GM18505 (cell line): Measurements from ENCODE around the gene TMC6.
"Not testable (repeated sequence)": the region's sequence is repeated elsewhere in the genome, so short reads cannot be mapped to it uniquely, and the experiment has no call there.

Source experiments
- ATAC-seq: cut with Tn5 transposase; IDR thresholded peaks from one replicate; pipeline ENCODE4 v1.9.1; 2021; ENCODE audit not compliant: unreplicated experiment
- POLR2A ChIP-seq: IDR thresholded peaks from 4 replicates; pipeline ENCODE4 v1.6.1; 2011; ENCODE audit warnings: borderline replicate concordance; ENCODE audit not compliant: insufficient read depth, insufficient read length; ENCODE audit errors: extremely low read depth

The TMC6 gene

DNA sequence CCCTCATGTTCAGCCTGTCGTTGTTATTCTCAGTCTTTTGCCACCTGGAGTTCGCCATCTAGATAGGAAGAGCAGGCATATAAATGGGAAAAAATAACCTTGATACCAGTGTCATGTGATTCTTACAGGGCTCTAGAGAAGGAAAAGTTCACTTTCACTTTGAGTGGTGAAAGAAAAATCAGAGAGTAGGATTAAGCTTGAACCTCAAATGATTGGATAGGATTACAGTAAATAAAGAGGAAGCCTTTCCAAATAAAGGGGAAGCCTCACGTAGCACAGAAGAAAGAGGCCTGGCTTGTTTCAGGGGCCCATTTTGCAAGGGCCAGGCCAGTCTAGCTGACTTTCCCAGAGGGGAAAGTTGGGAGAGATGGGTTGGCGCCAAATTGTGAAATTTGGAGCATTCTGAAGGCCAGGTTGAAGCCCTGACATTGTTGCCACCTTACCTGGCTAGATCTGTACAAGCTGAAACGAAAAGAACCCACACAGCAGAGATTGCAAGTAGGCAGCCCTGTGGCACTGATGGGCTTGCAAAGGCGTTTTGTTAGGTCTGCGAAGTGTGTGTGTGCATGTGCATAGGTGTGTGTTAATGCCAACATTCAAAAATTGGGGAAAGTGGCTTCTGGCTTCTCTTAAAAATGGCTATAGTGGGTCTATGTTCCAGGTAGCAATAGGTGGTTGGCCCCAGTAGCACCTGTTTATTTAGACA is 38.8 kb downstream of the TMC6 start:
- ATAC-seq = no peak
- TF ChIP-seq POLR2A = no peak

DNA sequence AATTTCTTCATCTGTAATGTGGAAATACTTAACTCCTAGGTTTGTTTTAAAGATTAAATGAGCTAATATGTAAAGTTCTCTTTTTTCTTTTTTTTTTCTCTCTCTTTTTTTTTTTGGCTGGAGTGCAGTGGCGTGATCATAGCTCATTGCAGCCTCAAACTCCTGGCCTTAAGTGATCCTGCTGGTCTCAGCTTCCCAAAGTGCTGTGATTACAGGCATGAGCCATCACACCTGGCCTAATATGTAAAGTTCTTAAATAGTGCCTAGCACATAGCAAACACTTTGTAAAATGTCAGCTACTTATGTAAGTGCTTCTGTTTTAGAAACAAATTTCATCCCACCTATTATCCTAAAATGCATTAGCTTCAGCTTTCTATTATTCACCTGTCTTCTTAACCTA is 40.0 kb downstream of the TMC6 start:
- no peak for ATAC-seq
- no peak for TF ChIP-seq POLR2A

DNA sequence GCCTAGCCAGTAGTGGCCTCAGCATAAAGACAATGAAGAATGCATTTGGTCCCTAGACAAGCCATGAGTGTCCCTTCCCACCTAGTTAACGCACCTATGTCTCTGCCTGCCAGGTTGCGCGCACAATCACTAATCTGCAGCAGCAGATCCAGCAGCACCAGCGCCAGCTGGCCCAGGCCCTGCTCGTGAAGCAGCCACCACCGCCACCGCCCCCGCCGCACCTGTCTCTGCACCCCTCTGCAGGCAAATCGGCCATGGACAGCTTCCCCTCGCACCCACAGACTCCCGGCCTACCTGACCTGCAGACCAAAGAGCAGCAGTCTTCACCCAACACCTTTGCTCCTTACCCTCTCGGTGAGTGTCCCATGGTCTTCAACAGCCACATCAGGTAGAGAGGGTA is 41.8 kb downstream of the TMC6 start:
- no peak for ATAC-seq
- TF ChIP-seq POLR2A = no peak

DNA sequence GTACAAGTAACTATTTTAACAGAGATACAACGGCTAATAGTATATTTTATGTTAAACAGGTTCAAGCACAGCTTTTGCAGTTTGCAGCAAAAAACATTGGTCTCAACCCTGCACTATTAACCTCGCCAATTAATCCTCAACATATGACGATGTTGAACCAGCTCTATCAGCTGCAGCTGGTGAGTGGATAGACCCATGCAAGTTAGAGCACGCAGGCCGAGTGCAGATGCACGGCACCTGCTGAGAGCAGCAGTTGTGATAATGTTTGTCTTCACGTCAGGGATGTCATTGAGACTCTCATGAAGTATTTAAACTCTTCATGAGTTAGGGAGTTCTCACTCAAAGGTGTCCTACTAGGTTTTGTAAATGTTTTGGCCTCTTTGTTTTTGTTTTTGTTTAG is 45.6 kb downstream of the TMC6 start:
- no peak for TF ChIP-seq POLR2A

DNA sequence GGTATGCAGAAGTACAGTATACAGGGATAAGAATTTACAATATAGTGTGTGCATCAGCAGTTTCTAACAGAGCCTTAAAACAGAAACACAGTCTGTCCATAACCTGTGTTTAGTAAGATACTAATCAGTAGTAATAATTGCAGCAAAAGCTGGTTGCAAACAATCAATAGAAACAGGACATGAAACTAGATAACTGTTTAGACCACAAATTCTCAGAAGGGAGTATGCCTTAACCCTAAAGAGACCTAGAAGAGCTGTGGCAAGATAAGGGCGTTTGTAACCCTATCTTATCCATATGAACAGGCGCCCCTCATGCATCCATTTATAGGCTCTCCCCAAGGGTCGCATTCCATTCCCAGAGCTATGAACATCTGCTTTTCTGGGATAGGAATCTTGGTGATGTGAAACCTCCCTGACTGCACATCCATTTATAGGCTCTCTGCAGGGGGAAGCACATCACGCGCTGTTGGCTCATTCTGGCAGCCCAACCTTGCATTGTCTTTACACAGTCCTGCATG is 46.1 kb downstream of the TMC6 start:
- ATAC-seq = not testable (repeated sequence)

More for the DNA sequence above, 45.6 kb downstream of the TMC6 start:
- no peak for ATAC-seq

DNA sequence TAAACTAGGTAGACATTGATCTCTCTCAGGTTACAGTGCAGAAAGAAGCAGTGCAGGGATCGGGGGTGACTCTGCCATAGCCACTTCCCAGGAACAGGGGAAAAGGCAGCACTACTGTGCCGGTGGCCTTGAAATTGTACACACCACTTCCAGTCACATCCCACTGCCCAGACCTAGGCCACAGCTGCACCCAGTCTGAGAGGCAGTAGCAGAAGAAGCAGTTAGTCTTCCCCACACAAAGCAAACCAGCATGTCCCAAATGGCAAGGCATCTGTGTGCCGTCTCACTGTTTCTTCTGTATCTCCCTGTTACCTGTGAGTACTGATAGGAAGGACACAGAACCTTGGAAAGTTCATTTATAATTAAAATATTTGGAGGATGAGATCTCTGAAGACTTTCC is 47.0 kb downstream of the TMC6 start:
- TF ChIP-seq POLR2A = no peak
- ATAC-seq = no peak

DNA sequence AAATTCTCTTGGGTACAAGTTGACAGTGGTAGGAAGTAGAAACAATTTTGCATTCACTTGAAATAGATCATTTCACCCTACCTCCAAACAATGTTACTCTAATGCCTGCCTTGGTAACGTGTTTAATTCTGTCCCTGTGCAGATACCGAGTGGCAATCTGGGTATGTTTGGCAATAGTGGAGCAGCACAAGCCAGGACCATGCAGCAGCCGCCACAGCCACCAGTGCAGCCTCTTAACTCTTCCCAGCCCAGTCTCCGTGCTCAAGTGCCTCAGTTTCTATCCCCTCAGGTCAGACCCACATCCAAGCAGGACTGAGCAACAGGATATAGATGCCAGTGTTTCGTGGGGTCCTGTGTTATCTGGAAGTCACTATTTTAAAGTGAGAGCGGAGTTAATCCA is 49.3 kb downstream of the TMC6 start:
- no peak for ATAC-seq
- no peak for TF ChIP-seq POLR2A

DNA sequence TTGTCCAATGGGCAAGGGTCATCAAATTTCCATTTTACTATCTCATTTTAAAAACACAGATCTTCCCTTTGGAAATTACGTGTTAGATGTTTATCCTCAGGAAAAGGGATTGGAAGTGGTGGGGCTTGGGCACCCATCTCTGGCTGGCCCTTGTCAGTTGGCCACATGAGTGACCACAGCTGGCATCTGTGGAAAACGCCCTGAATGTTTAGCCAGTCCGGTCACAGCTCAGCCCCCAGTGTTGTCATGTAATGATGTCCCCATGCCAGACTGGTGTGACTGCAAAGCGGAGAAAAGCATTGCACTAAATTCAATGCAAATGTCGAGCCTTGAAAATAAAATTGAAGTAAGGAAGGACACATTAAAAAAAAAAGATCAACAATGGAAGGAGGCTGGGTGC is 53.0 kb downstream of the TMC6 start:
- no peak for ATAC-seq

DNA sequence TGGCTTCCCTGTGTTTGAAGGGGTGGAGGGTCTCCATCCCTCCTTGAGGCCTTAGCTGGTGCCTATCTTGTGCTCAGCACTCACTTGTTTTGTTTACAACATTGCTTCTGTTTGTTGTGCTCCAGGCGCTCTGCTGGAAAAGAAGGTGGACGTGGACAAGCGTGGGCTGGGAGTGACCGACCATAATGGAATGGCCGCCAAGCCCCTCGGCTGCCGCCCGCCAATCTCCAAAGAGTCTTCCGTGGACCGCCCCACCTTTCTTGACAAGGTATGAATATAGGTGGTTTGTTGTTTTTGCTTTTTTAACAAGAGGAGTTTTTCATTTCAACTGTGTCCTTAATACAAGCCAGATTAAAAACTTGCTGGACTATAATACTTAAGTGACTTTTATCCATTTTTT is 53.5 kb downstream of the TMC6 start:
- TF ChIP-seq POLR2A = no peak
- no peak for ATAC-seq

More for the DNA sequence above, 53.0 kb downstream of the TMC6 start:
- TF ChIP-seq POLR2A = no peak

DNA sequence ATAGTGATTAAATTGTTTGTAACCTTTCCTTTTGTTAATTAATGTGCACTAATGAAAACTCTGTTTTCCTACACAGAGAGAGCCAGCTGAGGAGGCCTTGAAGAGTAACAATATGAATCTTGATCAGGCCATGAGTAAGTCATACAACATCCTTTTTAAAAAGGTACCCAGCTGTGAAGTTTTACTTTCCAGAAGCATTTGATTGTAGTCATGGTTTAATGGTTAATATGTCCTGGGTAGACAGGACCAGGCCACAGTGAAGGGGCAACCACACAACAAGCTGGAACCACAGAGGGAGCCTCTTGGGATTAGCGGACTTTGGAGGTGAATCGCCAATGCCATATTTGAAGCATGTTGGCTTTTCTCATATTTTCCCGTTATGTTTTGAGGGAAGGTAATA is 55.6 kb downstream of the TMC6 start:
- TF ChIP-seq POLR2A = no peak
- ATAC-seq = no peak

DNA sequence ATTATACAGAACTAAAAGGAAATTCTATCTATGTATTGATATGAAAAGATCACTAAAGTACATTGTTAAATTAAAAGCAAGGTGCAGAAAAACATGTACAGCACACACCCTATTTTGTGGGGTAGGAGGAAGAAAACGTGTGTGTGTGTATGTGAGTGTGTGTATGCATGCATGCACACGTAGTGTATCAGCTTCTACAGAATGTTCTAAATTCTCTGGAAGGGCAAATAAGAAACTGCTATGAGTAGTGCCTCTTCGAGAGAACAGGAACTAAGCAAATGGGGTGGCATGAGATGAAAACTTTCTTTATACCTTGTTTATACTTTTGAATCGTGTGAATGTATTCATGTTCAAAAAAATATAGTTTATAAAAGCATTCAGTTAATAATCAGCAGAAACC is 58.9 kb downstream of the TMC6 start:
- TF ChIP-seq POLR2A = no peak
- ATAC-seq = no peak

DNA sequence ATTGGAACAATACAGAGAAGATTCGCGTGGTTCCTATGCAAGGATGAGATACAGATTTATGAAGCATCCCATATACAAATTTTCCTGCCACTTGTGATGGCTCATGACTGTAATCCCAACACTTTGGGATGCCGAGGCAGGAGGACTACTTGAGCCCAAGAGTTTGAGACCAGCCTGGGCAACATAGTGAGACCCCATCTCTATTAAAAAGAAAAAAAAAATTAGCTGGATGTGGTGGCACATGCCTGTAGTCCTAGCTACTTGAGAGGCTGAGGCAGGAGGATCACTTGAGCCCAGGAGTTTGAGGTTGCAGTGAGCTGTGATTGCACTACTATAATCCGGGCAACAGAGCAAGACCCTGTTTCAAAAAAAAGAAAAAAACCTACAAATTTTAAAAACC is 61.6 kb downstream of the TMC6 start:
- not testable (repeated sequence) for ATAC-seq

DNA sequence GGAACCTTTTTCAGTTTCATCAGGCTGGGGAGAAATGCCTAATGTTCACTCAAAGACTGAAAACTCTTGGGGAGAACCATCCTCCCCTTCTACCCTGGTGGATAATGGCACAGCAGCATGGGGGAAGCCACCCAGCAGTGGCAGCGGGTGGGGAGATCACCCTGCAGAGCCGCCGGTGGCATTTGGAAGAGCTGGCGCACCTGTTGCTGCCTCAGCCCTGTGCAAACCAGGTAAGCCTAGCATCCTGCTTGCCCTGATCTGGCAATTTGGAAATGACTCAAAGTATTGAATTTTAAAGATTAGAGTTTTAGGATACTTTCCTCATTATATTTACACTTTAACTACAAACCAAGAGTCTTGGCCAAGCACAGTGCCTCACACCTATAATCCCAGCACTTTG is 63.8 kb downstream of the TMC6 start:
- TF ChIP-seq POLR2A = no peak
- no peak for ATAC-seq

DNA sequence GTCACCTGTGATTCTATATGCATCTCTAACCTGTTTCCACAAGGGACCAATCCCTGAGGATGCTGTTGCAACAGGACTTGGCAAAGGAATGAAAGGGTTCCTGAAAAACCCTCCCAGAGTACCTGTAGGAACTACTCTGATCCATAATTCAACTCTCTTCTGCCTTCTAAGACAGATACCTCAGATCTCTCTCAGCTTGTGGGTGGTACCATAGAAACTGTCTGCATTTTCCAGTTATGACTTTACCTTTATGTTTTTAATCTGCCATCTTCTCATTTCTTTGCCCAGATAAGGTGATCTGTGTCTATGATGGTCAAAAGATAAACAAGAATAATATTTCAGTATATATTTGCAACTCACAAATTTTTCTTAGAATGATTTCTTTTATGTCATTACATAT is 65.1 kb downstream of the TMC6 start:
- TF ChIP-seq POLR2A = no peak

DNA sequence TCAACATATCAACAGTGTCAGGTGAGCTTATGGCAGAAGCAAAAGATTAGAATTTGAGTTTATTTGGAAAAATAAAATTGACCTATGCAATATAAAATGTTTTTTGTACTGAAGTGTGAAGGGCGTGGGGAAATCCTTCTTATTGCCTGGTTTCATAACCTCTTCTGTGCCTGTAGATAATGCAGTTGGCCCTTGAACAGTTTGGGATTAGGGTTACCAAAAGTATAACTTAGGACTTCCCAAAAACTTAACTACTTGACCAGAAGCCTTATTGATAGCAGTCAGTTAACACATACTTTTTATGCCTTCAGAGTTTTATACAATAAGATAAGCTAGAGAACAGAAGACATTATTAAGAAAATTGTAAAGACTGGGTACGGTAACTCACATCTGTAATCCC is 66.0 kb downstream of the TMC6 start:
- TF ChIP-seq POLR2A = no peak
- no peak for ATAC-seq

More for the DNA sequence above, 65.1 kb downstream of the TMC6 start:
- no peak for ATAC-seq
